GM18858 (cell line): ENCODE measurements around the gene ZSWIM4.

Experiments
- ATAC-seq: cut with Tn5 transposase; IDR thresholded peaks from one replicate; pipeline ENCODE4 v1.9.1; 2021; ENCODE audit not compliant: unreplicated experiment

The ZSWIM4 gene

GRCh38 chr19:13869281-13869680, 74.0 kb downstream of the ZSWIM4 start:
- ATAC-seq: no peak

- ATAC-seq: no peak
Observed at GRCh38 chr19:13870873-13871272, 75.6 kb downstream of the ZSWIM4 start.

GRCh38 chr19:13872339-13872694, 77.1 kb downstream of the ZSWIM4 start:
- no peak for ATAC-seq

GRCh38 chr19:13872695-13873389, 77.6 kb downstream of the ZSWIM4 start:
- no peak for ATAC-seq

GRCh38 chr19:13873834-13874515, 78.7 kb downstream of the ZSWIM4 start:
- no peak for ATAC-seq

- ATAC-seq: no peak
Observed at GRCh38 chr19:13875824-13876223, 80.6 kb downstream of the ZSWIM4 start.

GRCh38 chr19:13876834-13877233, 81.6 kb downstream of the ZSWIM4 start, which contains the start of gene NANOS3:
TSS of gene NANOS3 (plus strand) at chr19:13877134. CDS start at chr19:13877249, 115 bp downstream.
- ATAC-seq: no peak

GRCh38 chr19:13877303-13877702, 82.1 kb downstream of the ZSWIM4 start:
- ATAC-seq: no peak

- peak; percentile 62 for ATAC-seq
Observed at GRCh38 chr19:13880059-13881043, 85.1 kb downstream of the ZSWIM4 start.

GRCh38 chr19:13881251-13881691, 86.0 kb downstream of the ZSWIM4 start:
- no peak for ATAC-seq
